H54 (cell line): ENCODE results near the gene C22orf23.

ENCODE experiments used
- DNase-seq: peaks from one replicate; pipeline ENCODE4 v3.0.0; 2011; ENCODE audit warnings: low spot score, mixed read lengths; ENCODE audit not compliant: insufficient read length
- FAIRE-seq: peaks from 3 replicates; lab custom pipeline; 2011; peaks lifted over from hg19 to GRCh38; lab: Jason Lieb, UNC
- POLR2A ChIP-seq: IDR thresholded peaks from 2 replicates; pipeline ENCODE4 v1.6.1; 2011; ENCODE audit warnings: low read depth, mild to moderate bottlenecking, low read length

C22orf23 gene

DNA sequence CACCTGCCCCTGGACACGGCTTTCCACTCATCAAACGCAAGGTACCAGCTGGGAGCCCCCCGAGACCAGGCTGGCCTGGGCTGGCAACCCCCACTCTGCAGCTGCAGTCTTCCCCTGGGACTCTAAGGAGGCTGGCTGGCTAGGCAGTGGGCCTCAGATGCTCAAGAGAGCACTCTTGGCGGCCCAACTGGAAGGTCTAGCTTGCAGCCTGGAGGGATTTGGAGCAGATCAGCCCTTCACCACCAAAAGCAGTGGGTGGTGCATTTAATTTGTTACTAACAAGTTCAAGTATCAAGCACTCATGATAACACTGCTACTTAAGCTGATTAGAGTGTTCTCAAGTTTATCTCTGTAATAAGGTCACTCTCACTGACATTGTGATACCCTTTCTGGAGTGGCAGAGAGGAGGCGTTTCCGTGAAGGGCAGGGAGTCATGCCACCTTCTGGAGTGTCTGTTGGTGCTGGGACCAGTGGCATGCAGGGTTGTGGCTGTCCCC lies 21.5 kb downstream of the C22orf23 start:
- no peak for TF ChIP-seq POLR2A
- FAIRE-seq, result no peak
- DNase-seq, result no peak

DNA sequence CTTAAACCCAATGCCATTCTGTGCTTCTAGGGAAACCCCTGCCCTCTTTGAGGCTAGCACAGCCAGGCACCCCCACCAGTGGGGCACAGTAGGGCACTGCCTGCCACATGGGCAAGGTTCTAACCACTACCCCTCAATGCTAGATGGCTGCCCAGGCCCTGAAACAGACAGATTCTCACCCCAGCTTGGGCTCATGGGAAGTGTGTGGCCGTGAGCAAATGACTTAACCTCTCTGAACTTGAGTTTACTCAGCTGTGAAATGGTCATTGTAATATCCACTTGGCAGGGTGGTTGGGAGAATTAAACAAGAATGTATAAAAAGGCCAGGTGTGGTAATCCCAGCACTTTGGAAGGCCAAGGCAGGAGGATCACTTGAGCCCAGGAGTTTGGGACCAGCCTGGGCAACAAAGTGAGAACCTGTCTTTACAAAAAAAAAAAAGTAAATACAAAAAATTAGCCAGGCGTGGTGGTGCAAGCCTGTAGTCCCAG lies 22.4 kb downstream of the C22orf23 start:
- DNase-seq, result no peak
- TF ChIP-seq POLR2A, result no peak
- FAIRE-seq, result no peak

DNA sequence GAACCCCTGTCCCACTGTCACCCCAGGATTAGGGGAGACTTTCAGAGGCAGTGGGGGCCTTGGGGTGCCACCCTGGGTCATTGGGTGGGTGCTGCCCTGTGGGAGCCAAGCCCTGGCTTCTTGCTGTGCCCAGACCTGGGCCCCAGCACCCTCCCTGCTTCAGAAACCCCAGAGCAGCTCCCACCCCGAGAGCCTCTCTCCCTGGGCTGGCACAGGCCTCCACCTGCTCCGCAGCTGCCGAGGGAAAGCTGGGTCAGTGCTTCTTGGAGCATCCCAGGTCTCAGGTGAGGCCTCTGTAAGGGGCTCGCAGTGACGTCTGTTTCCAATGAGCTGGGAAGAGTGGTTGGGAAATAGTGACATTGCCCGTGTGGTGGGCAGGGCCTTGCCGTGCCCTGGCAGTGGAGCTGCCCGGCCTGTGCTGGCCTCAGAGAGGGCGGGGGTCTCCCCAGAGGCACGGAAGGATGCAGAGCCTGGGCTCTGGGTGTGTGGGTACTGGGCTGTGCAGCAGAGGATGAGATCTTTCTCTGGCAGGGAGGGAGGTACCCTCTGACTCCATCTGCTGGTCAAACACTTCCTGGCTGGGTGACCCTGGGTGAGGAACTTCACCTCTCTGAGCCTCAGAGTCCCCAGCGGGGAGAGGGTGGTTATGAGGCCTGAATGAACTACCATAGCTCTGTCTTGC lies 23.0 kb downstream of the C22orf23 start:
- FAIRE-seq (no peak), DNase-seq (no peak)
- TF ChIP-seq POLR2A, result no peak

DNA sequence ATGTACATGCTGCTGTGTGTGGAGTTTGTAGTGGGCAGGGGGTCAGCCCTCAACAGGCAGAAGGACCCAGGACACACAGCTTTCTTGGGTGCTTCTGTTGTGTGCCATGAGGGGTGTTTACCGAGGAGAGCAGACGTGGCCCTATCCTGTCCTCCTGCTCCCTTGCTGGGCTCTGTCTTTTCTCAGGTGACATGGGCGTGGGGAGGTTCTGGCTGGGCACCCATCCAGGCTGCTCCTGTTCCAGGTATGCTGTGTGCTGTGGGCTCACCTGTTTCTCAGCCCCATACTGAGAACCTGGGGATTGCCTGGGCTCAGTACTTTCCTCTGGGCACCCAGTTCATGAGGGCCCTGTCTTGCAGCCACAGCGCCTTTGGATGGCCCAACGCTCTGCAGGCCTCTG lies 24.0 kb downstream of the C22orf23 start:
- DNase-seq (no peak), FAIRE-seq (no peak)
- no peak for TF ChIP-seq POLR2A

DNA sequence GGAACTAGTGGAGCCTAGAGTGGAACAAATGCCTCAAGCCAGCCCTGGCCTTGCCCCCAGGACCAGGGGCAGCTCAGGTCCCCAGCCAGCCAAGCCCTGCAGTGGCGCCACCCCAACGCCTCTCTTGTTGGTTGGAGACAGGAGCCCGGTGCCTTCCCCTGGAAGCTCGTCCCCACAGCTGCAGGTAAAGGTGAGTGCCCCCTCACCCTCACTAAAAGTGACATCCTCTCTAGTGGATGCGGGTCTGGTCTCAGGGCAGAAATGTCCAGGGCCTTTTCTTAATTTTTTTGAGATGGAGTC lies 25.8 kb downstream of the C22orf23 start:
- TF ChIP-seq POLR2A, result no peak
- FAIRE-seq, result no peak
- no peak for DNase-seq

DNA sequence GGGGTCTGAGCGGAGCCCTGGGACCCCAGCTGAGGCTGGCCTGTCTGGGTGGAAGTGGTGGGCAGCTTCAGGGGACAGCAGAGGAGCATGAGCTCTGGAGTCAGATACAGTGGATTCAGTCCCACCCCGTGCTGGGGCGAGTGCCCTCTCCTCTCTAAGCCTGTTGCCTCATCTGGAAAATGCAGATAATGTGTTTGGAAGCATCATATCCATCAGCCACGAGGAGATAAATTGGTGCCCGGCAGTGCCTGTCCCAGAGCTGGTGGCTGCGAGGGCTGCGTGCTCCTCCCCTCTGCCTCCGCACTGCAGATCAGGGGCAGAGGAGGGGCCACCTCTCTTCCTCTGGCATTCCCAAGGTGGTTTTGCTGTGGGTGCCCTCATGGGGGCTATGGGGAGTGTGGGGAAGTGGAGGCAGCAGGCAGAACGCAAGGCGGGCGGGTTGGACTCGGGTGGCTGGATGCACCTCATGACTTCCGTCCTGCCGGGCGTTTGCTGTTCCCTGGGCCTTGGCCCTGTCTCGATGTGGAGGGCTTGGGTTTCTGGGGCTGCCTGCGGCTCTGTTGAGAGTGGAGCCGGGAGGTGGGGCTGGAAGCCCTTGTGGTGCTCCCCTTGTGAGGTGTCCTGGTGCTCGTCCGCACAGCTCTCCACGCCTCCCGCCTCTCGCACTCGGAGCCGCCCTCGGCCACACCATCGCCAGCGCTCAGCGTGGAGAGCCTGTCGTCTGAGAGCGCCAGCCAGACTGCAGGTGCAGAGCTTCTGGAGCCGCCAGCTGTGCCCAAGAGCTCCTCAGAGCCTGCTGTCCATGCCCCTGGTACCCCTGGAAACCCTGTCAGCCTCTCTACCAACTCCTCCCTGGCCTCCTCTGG lies 26.4 kb downstream of the C22orf23 start:
- no peak for TF ChIP-seq POLR2A
- no peak for FAIRE-seq

DNA sequence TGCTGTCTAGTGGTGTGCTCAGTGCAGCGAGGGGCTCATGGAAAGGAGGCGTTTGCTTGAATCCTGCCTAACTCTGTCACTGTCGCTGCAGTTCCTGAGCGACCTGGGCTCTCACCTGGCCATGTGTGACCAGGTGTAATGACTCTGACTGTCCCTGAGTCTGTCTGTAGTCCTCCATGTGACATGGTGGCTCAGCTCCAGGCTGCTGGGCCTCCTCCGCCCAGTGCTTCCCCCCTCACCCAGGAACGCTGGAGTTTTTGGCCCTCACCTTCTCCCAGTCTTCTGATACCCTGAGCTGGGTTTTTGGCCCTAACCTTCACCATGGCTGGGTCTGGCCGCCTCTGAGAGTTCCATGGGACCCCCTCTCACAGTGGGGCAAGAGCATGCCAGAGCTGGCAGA lies 27.0 kb downstream of the C22orf23 start:
- no peak for FAIRE-seq
- DNase-seq, result no peak
- no peak for TF ChIP-seq POLR2A

More for the DNA sequence above, 26.4 kb downstream of the C22orf23 start:
- no peak for DNase-seq

DNA sequence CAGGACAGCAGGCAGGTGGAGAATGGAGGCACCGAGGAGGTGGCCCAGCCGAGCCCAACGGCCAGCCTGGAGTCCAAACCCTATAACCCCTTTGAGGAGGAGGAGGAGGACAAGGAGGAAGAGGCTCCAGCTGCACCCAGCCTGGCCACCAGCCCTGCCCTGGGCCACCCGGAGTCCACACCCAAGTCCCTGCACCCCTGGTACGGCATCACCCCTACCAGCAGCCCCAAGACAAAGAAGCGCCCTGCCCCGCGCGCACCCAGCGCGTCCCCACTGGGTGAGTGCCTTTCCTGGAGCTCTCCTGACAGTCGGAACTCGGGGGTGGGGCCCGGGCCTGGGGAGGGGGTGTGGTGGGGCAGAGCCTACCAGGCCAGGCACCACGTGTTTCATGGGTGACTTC lies 27.6 kb downstream of the C22orf23 start:
- FAIRE-seq (no peak), DNase-seq (no peak)
- TF ChIP-seq POLR2A, result no peak

DNA sequence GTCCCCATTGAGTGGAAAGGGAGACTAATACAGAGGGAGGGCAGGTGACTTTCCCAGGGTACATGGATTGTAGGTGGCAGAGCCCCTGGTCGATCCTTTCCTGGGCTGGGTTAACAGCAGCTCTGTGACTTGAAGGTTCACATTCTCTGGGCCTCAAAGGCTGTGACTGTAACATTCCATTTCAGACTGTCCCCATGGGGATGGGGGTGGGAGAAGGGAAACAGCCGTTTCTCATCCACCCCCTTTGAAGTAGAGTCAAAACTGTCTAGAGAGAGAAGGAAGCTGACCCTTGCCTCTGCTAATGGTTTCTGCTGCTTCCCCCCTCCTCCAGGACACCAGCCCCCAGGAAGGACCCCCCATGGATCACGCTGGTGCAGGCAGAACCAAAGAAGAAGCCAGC lies 28.1 kb downstream of the C22orf23 start:
- DNase-seq, result no peak
- FAIRE-seq, result no peak
- no peak for TF ChIP-seq POLR2A

DNA sequence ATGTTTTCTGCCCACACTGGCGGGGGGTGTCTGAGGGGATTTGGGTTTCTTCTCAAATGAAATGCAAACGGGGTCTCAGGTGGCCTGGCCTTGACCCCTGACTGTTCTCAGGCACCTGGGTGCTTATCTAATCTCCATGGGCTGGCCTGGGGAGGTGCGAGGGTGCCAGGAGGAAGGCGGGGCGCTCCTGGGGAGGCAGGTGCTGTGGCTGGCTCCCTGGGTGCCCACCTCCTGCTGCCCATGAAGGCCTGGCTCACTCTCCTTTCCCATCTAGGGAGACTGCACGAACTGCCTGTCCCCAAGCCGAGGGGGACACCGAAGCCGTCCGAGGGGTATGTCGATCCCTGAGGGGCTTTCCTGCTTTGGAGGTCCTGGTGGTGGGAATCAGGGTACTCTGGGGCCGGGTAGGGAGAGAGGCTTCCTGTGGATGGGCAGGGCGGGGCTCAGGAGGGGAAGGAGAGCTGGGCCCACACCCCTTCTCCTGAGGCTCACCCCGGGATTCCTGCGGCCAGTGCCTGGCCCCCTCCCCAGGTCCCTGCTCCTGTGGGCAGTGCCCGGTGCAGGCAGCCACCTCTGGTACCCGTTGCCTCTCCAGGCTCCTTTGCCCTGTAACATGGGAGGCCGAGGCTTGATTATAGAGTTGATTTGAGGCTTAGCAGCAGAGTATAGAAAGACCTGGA lies 28.9 kb downstream of the C22orf23 start:
- FAIRE-seq, result no peak
- no peak for TF ChIP-seq POLR2A
- no peak for DNase-seq

DNA sequence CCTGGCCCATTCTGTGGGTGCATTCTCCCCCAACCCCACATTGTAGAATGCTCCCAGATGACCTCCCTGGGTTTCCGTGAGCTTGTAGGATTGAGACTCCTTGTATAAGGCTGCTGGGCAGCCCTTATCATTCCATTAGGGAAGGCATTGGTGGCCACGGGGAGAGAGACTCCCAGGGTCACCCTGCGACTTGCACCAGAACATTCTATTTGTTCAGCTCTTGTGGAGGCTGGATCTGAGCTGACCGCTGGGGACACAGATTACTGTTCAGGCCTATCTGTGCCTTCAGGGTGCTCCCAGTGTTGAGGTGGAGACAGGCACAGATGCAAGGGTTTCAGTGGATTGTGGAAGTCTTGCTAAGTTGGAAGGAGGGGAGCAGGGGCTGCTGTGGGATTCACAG lies 29.5 kb downstream of the C22orf23 start:
- DNase-seq (no peak), FAIRE-seq (no peak)
- no peak for TF ChIP-seq POLR2A

DNA sequence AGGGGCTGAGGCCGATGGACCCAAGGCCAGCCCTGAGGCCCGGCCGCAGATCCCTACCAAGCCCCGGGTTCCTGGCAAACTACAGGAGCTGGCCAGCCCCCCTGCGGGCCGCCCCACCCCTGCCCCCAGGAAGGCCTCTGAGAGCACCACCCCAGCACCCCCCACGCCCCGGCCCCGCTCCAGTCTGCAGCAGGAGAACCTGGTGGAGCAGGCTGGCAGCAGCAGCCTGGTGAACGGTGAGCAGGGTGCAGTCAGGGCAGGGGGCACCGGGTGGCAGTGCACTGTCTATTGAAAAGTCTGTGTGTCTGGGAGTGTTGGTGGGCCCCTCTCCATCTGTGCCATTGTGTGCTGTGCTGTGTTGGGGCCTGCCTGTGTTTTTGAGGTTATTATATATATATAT lies 31.2 kb downstream of the C22orf23 start:
- DNase-seq (no peak), FAIRE-seq (no peak)
- TF ChIP-seq POLR2A, result no peak

DNA sequence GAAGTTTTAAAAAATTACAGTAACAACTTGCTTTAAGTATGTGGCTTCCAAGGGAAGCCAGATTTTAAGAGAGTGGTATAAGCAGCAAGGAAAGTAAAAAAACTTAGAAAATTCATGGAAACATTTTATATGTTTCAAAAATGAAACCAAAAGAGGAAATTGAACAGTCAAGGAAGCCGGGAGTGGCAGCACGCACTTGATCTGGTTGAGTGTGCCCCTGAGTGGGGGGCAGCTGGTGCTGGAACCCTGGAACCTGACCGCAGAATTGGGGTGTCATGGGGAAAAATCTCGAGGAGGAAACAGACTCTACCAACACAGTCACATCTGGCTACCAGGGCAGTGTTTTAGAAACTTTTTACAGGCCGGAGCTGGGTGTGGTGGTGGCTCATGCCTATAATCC lies 33.3 kb downstream of the C22orf23 start:
- DNase-seq (no peak), FAIRE-seq (no peak)
- TF ChIP-seq POLR2A, result no peak
